ENCODE results near the gene PRSS58.

PRSS58 gene

GRCh38 chr7:142248166-142249160 is 9.4 kb downstream of the PRSS58 start:
- peak; percentile 63 for DNase-seq
- Histone ChIP-seq H2AK5ac (ENCODE audit: low read length) (no peak overlapping the region), H3K27me3 (ENCODE audit: insufficient read depth, low read length, poor library complexity) (no peaks in the 10 kb centered on the region), H2BK15ac (replicated peaks; ENCODE audit: low read depth) (no peak overlapping the region), H3K4me1 (ENCODE audit: control insufficient read depth, low read depth, low read length) (no peaks in the 10 kb centered on the region), H3K27ac (ENCODE audit: low read depth, low read length) (no peak overlapping the region), H3K79me1 (ENCODE audit: low read length) (no peaks in the 10 kb centered on the region), H4K8ac (ENCODE audit: low read depth, low read length) (no peak overlapping the region), H3K56ac (ENCODE audit: low read length) (no peak overlapping the region), H3K18ac (ENCODE audit: low read length) (no peak overlapping the region), H3K9ac (ENCODE audit: low read length) (no peak overlapping the region), H3K4ac (ENCODE audit: low read depth, low read length) (no peak overlapping the region), H3K79me2 (ENCODE audit: control insufficient read depth, insufficient read depth, low read length) (no peaks in the 10 kb centered on the region), H3K4me2 (ENCODE audit: low read length) (no peak overlapping the region), H2BK120ac (ENCODE audit: low read depth, low read length) (no peak overlapping the region), H3K4me3 (ENCODE audit: low read length) (no peak overlapping the region), H4K5ac (ENCODE audit: low read length) (no peak overlapping the region), H3K23ac (ENCODE audit: low read length) (no peak overlapping the region), H2BK5ac (ENCODE audit: low read length) (no peak overlapping the region), H3K36me3 (ENCODE audit: control insufficient read depth, insufficient read depth, low read length) (no peaks in the 10 kb centered on the region)
- no CpG with 5 or more reads among the region's 7 CpGs for WGBS (ENCODE audit: extremely low coverage, insufficient coverage, low lambda C conversion rate)

- H3K27me3 ChIP-seq (ENCODE audit: insufficient read depth, low read length, poor library complexity): no peaks in the 10 kb centered on the region
- H3K79me2 ChIP-seq (ENCODE audit: control insufficient read depth, insufficient read depth, low read length): no peaks in the 10 kb centered on the region
- no peak overlapping the region for H3K18ac ChIP-seq (ENCODE audit: low read length)
- no peak overlapping the region for H2AK5ac ChIP-seq (ENCODE audit: low read length)
- H3K27ac ChIP-seq (ENCODE audit: low read depth, low read length): no peak overlapping the region
- no peak overlapping the region for H4K8ac ChIP-seq (ENCODE audit: low read depth, low read length)
- H2BK5ac ChIP-seq (ENCODE audit: low read length): no peak overlapping the region
- no peaks in the 10 kb centered on the region for H3K4me1 ChIP-seq (ENCODE audit: control insufficient read depth, low read depth, low read length)
- no peak overlapping the region for H3K56ac ChIP-seq (ENCODE audit: low read length)
- no peak overlapping the region for H4K5ac ChIP-seq (ENCODE audit: low read length)
- no peak overlapping the region for H2BK15ac ChIP-seq (replicated peaks; ENCODE audit: low read depth)
- H3K4me3 ChIP-seq (ENCODE audit: low read length): no peak overlapping the region
- DNase-seq: no peak
- H3K9ac ChIP-seq (ENCODE audit: low read length): no peak overlapping the region
- H2BK120ac ChIP-seq (ENCODE audit: low read depth, low read length): no peak overlapping the region
- no peak overlapping the region for H3K4ac ChIP-seq (ENCODE audit: low read depth, low read length)
- H3K36me3 ChIP-seq (ENCODE audit: control insufficient read depth, insufficient read depth, low read length): no peaks in the 10 kb centered on the region
- no CpG with 5 or more reads among the region's 10 CpGs for WGBS (ENCODE audit: extremely low coverage, insufficient coverage, low lambda C conversion rate)
- no peak overlapping the region for H3K23ac ChIP-seq (ENCODE audit: low read length)
- H3K4me2 ChIP-seq (ENCODE audit: low read length): no peak overlapping the region
- H3K79me1 ChIP-seq (ENCODE audit: low read length): no peaks in the 10 kb centered on the region
These were observed 14.0 kb downstream of the PRSS58 start for GRCh38 chr7:142243823-142244222.

GRCh38 chr7:142240546-142240945 is 17.3 kb downstream of the PRSS58 start:
- Histone ChIP-seq H3K79me1 (ENCODE audit: low read length) (no peaks in the 10 kb centered on the region), H3K4me1 (ENCODE audit: control insufficient read depth, low read depth, low read length) (no peaks in the 10 kb centered on the region), H3K56ac (ENCODE audit: low read length) (no peak overlapping the region), H4K5ac (ENCODE audit: low read length) (no peak overlapping the region), H3K4ac (ENCODE audit: low read depth, low read length) (no peak overlapping the region), H3K36me3 (ENCODE audit: control insufficient read depth, insufficient read depth, low read length) (no peaks in the 10 kb centered on the region), H2AK5ac (ENCODE audit: low read length) (no peak overlapping the region), H3K79me2 (ENCODE audit: control insufficient read depth, insufficient read depth, low read length) (no peaks in the 10 kb centered on the region), H4K8ac (ENCODE audit: low read depth, low read length) (no peak overlapping the region), H2BK5ac (ENCODE audit: low read length) (no peak overlapping the region), H3K27ac (ENCODE audit: low read depth, low read length) (no peak overlapping the region), H2BK120ac (ENCODE audit: low read depth, low read length) (no peak overlapping the region), H2BK15ac (replicated peaks; ENCODE audit: low read depth) (no peak overlapping the region), H3K9ac (ENCODE audit: low read length) (no peak overlapping the region), H3K27me3 (ENCODE audit: insufficient read depth, low read length, poor library complexity) (no peaks in the 10 kb centered on the region), H3K4me2 (ENCODE audit: low read length) (no peak overlapping the region), H3K18ac (ENCODE audit: low read length) (no peak overlapping the region), H3K23ac (ENCODE audit: low read length) (no peak overlapping the region), H3K4me3 (ENCODE audit: low read length) (no peak overlapping the region)
- no CpG with 5 or more reads among the region's 4 CpGs for WGBS (ENCODE audit: extremely low coverage, insufficient coverage, low lambda C conversion rate)
- DNase-seq: no peak

DNA sequence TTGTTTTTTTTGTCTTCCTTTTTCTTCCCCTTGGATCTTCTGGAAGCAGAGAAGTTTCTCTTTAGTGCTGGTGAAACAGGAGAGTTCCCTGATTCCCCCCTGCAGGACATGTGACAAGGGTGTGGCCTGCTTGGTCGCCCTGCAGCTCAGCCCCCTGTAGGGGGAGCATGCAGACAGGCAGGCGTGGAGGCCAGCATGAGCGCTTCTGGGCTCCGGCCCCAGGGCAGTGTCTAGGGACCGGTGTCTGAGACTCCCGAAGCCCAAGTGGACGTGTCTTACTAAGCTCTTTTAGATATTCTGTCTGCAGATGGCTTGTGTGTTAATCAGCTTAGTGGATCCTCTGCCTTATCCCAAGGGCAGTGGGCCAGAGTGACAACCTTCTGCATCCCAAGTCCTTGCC is 26.1 kb downstream of the PRSS58 start:
- H3K36me3 ChIP-seq (ENCODE audit: control insufficient read depth, insufficient read depth, low read length): no peaks in the 10 kb centered on the region
- no peaks in the 10 kb centered on the region for H3K27me3 ChIP-seq (ENCODE audit: insufficient read depth, low read length, poor library complexity)
- no peak overlapping the region for H4K8ac ChIP-seq (ENCODE audit: low read depth, low read length)
- H2BK5ac ChIP-seq (ENCODE audit: low read length): no peak overlapping the region
- peak; percentile 86 for DNase-seq
- H3K56ac ChIP-seq (ENCODE audit: low read length): no peak overlapping the region
- H3K9ac ChIP-seq (ENCODE audit: low read length): no peak overlapping the region
- no CpG with 5 or more reads among the region's 7 CpGs for WGBS (ENCODE audit: extremely low coverage, insufficient coverage, low lambda C conversion rate)
- H3K23ac ChIP-seq (ENCODE audit: low read length): no peak overlapping the region
- no peak overlapping the region for H2BK120ac ChIP-seq (ENCODE audit: low read depth, low read length)
- no peak overlapping the region for H3K18ac ChIP-seq (ENCODE audit: low read length)
- no peak overlapping the region for H3K4me3 ChIP-seq (ENCODE audit: low read length)
- no peaks in the 10 kb centered on the region for H3K79me2 ChIP-seq (ENCODE audit: control insufficient read depth, insufficient read depth, low read length)
- H3K79me1 ChIP-seq (ENCODE audit: low read length): no peaks in the 10 kb centered on the region
- H2AK5ac ChIP-seq (ENCODE audit: low read length): no peak overlapping the region
- no peak overlapping the region for H3K4ac ChIP-seq (ENCODE audit: low read depth, low read length)
- H3K4me2 ChIP-seq (ENCODE audit: low read length): no peak overlapping the region
- no peak overlapping the region for H3K27ac ChIP-seq (ENCODE audit: low read depth, low read length)
- H2BK15ac ChIP-seq (replicated peaks; ENCODE audit: low read depth): no peak overlapping the region
- H4K5ac ChIP-seq (ENCODE audit: low read length): no peak overlapping the region
- no peaks in the 10 kb centered on the region for H3K4me1 ChIP-seq (ENCODE audit: control insufficient read depth, low read depth, low read length)

- Histone ChIP-seq H3K4ac (ENCODE audit: low read depth, low read length) (no peak overlapping the region), H2BK5ac (ENCODE audit: low read length) (no peak overlapping the region), H3K27me3 (ENCODE audit: insufficient read depth, low read length, poor library complexity) (no peaks in the 10 kb centered on the region), H4K8ac (ENCODE audit: low read depth, low read length) (no peak overlapping the region), H3K79me2 (ENCODE audit: control insufficient read depth, insufficient read depth, low read length) (no peaks in the 10 kb centered on the region), H2AK5ac (ENCODE audit: low read length) (no peak overlapping the region), H3K27ac (ENCODE audit: low read depth, low read length) (no peak overlapping the region), H3K56ac (ENCODE audit: low read length) (no peak overlapping the region), H4K5ac (ENCODE audit: low read length) (no peak overlapping the region), H3K4me3 (ENCODE audit: low read length) (no peak overlapping the region), H3K4me1 (ENCODE audit: control insufficient read depth, low read depth, low read length) (no peaks in the 10 kb centered on the region), H2BK15ac (replicated peaks; ENCODE audit: low read depth) (no peak overlapping the region), H3K18ac (ENCODE audit: low read length) (no peak overlapping the region), H3K4me2 (ENCODE audit: low read length) (no peak overlapping the region), H3K23ac (ENCODE audit: low read length) (no peak overlapping the region), H3K79me1 (ENCODE audit: low read length) (no peaks in the 10 kb centered on the region), H3K9ac (ENCODE audit: low read length) (no peak overlapping the region), H2BK120ac (ENCODE audit: low read depth, low read length) (no peak overlapping the region), H3K36me3 (ENCODE audit: control insufficient read depth, insufficient read depth, low read length) (no peaks in the 10 kb centered on the region)
- WGBS (ENCODE audit: extremely low coverage, insufficient coverage, low lambda C conversion rate): no CpG with 5 or more reads among the region's 1 CpG
- peak; percentile 59 for DNase-seq
These were observed 29.2 kb downstream of the PRSS58 start for GRCh38 chr7:142228537-142229104.

Data from mesendoderm (in vitro differentiated cells).